KG1 (cell line): ENCODE data around the gene C4orf51.
"Not testable (repeated sequence)": the region's sequence is repeated elsewhere in the genome, so short reads cannot be mapped to it uniquely, and the experiment has no call there.

ENCODE experiments used
- DNase-seq: peaks from one replicate; lab custom pipeline; 2025; lab: John Stamatoyannopoulos, UW

C4orf51 gene

DNA sequence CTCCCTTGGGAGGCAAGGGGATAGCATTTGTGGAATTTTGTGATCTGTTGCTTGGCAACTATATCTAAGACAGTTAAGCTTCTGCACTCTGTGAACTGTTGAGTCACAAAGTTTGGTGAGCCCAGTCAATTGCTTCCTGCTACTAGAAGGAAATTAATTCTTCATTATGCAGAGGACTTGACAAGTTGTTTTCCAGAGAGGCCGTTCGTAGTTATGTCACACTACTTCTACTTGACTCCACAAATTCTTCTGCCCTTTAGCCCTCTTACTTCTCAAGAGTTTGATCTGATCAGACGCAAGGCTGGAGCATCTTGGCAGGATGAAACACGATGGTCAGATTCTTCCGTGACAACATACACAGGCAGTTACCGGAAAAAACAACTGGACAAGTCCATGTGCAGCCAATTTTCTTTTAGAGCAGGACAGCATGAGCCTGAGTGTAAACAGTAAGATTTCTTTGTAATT, at the start of gene C4orf51:
TSS of gene C4orf51 (plus strand) at position 156 of the 465 bp plus-strand sequence. CDS start at position 214, 58 bp downstream.
- no peak for DNase-seq

DNA sequence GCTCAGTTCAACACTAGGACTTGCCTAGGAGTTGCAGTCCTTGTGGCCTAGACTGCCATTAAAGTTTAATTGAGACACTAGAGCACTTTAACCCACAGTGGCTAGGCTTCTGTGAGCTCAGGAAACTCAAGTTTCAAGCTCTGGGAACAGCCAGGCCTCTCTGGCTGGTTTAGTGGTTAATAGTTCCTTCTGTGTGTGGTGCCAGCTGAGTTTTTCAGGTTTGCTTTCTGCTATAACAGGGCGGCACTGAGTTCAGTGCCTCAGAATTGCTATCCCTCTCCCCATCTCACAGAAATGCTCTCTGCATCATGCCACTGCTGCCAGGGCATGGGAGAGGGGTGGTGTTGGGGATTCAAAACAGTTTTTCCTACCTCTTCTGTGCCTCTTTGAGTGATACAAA, 44.8 kb upstream of the C4orf51 start:
- DNase-seq, result no peak

DNA sequence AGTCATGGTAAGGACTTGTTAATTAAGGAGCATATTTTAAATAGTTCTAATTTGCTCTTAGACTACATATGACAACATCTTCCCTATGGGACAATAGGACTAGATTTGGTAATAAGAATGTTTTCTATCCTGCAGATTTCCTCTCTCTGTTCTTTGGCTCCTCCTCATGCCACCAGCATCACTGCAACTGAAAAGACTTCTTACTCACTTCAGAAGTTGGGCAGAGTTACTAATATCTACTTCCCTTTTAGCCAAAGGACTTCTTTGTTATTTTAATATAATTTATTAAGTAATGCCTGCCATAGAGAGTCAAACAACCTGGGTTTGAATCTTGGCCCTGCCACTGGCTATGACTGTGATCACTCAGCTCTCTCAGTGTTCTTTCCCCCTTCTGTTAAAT, 44.3 kb upstream of the C4orf51 start:
- DNase-seq, result no peak

DNA sequence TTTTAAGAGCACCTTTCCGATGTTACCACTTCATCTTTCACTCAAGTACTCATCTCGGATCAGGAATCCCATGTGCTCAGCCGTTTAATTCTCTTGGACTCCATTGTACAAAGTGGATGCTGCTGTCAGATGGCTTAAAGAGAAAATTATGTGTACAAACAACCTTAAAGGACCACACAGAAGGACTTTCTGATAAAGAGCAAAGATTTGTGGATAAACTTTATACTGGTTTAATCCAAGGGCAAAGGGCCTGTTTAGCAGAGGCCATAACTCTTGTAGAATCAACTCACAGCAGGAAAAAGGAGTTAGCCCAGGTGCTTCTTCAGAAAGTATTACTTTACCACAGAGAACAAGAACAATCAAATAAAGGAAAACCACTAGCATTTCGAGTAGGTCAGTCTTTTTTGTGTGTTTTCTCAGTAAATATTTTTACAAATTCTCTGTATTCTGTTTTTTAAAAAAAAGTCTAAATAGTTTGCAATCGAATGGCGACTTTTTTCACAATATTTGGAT, 40.7 kb upstream of the C4orf51 start:
- DNase-seq, result no peak

DNA sequence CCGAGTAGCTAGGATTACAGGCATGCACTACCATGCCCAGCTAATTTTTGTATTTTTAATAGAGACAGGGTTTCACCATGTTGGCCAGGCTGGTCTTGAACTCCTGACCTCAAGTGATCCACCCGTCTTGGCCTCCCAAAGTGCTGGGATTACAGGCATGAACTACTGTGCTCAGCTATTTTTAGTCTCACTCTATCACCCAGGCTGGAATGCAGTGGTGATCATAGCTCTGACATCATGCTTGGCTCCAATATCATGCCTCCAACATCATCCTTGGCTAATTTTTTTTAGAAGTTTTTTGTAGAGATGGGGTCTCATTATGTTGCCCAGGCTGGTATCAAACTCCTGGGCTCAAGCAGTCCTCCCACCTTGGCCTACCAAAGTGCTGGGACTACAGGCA, 39.7 kb upstream of the C4orf51 start:
- DNase-seq, result not testable (repeated sequence)

DNA sequence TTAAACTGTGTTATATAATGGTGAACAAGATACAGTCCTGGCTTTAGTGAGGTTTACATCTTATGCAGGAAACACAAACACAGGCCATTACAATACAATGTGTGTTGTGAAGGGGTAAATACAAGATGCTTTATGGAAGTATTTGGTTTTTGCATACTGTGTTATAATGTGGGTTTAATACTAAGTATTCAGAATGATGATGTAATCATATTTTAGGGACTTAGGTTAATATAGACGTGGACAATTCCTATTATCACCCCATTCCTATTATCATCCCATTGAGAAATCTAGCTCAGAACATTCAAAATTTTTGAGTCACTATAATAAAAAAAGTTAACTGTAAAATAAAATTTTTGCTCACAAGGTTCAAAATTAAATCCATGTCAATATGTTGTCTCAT, 36.7 kb upstream of the C4orf51 start:
- DNase-seq, result no peak

DNA sequence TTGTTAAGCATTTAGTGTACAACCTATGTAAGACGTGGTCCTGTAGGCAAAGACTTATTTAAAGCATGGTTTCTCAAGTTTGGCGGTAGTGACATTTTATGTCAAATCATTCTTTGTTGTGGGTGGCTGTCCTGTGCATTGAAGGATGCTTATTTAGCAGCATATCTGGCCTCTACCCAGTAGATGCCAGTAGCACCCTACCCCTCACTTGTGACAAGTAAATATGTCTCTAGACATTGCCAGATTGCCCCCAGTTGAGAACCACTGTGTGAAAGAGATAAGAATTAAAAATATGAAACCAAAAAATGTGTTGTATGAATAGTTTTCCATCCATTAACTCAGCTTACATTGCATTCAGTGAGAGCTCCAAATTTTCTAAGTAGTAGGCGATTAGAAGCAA, 35.2 kb upstream of the C4orf51 start:
- no peak for DNase-seq

DNA sequence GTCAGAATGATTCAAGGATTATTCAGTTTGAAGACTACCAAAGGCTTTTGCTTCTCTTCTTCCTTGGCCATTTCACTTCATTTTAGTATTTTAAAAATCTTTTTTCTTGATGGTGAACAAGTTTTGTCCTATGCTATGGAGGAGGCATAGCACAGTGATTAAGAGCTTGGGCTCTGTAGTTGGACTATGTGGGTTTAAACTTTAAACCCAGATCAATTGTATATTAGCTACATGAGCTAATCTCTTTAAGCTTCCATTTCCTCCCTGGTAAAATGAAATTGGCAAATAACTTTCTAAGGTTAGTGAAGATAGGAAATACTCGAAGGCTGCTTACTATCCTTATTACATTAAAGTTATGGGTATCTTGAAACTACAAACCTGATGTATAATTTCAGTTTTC, 23.8 kb upstream of the C4orf51 start:
- no peak for DNase-seq

DNA sequence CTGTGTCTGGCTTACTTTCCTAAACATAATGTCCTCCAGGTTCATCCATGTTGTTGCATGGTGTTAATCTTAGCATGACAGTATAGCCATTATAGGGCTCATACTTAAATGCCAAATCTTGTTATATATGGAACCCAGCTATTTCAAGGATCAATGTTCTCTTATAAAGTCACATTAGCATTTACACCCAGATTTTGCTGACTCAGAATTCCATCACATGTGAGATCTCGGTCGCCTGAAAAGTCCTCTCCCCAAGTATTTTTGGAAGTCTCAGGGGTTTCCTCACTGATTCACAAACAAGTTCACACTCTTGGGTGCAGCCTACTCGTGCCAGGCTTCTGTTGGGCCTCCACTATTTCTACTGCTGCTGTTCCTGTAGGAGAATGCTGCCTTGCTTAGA, 19.9 kb upstream of the C4orf51 start:
- no peak for DNase-seq

DNA sequence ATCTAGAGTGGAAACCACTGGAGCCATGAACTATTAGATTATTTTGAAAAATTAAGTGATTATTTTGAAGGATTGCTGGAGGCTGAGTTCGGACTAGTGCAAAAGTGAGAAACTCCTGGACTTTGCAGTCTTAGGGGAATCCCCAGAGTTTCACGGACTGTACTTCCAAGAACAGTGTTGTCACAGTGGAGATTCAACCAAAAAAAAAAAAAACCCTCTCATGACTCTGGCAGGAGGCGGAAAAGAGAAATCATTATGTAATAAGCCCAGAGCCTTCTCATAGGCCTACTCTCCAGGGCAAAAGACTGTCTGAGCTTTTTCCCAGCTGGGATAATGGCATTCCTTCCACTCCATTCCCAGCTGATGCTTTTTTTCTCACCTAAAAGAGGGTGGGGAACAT, 16.8 kb upstream of the C4orf51 start:
- no peak for DNase-seq

DNA sequence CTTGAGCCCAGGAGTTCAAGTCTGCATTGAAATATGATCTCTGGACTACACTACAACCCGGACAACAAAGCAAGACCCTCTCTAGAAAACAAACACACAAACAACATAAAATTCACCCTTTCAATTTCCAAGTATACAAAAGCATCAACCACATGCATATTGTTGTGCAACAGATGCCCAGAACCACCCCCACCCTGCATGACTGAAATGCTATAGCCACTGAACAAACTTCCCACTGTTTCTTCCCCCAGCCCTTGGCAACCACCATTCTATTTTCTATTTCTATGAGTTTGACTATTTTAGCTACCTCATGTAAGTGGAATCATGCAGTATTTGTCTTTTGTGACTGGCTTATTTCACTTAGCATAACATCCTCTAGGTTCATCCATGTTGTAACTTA, 14.2 kb upstream of the C4orf51 start:
- DNase-seq, result no peak

DNA sequence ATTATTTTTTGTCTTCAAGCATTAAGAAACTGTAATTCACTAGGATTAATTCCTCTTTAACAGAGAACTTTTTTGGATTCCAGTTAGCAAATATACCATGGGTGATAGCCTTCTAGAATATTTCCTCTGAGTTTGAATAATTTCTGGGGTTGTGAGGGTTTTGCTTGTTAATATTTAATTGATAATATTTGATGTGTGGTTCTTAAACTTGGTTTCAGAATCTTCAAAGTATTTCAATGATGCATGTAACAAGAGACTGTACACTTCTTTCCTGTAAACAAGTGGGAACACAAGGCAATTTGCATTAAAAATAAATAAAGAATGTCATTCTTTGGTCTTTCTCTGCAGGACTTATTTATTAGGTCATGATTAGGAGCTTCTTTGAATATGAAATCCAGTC, 9.5 kb upstream of the C4orf51 start:
- DNase-seq, result no peak

DNA sequence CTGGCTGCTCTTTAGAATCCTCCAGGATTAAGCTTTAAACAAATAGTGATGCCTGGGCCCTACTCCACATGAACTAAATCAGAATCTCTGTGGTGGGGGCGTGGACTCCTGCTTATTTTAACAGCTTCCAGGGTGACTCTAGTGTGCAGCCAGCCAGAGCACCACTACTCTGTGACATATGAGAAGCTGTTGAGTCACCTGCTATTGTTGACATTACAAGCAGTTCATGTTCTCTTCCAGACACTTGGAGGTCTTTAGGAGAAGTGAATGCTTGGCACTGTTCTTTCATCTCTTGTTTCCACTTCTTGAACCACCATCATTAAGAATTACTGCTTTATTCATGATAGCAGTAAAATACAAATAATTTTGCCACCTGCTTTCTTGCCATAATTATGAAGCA, 426 bp upstream of the C4orf51 start:
- DNase-seq, result no peak

DNA sequence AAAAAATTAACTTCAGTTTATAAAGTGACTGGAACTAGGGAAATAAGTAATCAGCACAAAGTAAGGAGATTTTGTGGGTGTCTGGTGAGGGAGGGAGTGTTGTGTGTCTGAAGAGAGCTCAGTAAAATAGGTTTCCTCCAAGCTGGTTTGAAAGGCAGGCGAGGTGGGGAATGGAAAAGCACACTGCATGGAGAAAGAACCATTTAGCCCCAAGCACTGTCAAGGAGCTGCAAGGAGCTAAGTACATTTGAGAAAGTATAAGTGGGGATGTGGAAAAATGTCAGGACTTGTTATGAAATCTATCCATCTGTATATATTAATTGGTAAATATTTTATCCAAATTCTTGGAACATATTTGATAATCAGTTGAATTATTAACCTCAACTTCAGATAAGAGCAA, 956 bp downstream of the C4orf51 start:
- no peak for DNase-seq

DNA sequence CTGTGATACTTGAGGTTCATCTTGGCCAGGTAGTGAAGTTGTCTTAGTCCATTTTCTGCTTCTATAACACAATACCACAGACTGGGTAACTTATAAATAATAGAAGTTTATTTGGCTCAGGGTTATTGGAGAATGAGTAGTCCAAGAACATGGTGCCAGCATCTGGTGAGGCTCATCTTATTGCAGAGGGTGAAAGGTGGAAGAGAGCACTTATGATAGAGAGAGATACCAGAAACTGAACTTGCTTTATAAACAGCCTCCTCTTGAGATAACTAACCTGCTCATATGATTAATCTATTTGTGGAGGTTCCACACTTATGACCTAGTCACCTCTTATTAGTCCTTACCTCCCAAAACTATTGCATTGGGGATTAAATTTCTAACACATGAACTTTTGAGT, 1.6 kb downstream of the C4orf51 start:
- DNase-seq, result no peak

DNA sequence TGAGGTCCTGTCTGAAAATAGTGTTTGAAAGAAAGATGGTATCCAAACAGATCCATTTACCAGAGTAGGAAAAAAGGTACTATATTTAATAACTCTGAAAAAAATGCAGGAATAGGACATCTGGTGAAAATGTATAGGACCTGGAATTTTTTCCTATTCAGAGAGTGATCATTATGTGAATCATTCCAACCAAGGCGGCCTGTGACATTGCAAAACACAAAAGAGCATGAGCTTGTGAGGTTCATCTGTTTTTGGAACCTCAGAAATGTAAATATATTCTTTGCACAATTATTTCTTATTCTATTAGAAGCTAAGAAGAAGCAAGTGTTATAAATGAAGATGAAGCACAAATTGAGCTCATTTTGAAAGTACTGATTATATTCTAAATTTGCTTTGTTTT, 2.0 kb downstream of the C4orf51 start:
- DNase-seq, result no peak

DNA sequence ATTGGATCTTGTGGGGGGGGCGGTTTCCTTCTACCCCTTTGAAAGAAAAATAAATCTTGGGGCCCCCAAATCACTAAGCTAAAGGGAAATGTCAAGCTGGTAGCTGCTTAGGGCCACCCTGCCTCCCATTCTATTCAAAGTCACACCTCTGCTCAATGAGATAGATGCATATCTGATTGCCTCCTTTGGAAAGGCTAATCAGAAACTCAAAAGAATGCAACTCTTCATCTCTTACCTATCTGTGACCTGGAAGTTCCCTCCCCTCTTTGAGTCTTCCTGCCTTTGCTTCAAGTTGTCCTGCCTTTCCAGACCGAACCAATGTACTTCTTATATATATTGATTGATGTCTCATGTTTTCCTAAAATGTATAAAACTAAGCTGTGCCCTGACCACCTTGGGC, 7.0 kb downstream of the C4orf51 start:
- DNase-seq, result no peak

DNA sequence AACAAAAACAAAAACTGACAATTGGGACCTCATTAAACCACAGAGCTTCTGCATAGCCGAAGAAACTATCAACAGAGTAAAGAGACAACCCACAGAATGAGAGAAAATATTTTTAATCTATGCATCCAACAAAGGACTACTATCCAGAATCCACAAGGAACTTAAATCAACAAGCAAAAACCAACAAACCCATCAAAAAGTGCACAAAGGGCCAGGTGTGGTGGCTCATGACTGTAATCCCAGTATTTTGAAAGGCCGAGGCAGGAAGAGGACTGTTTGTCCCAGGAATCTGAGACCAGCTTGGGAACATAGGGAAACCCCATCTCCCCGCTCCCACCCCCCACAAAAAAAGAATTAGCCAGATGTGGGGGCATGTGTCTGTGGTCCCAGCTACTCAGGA, 10.7 kb downstream of the C4orf51 start:
- DNase-seq, result no peak

DNA sequence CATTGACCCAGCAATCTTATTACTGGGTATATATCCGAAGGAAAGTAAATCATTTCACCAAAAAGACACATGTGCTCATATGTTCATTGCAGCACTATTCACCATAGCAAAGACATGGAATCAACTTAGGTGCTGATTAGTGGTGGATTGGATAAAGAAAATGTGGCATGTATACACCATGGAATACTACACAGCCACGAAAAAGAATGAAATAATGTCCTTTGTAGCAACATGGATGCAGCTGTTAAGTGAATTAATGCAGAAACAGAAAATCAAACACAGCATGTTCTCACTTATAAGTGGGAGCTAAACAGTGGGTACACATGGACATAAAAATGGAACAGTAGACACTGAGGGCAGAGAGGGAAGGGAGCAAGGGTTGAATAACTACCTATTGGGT, 11.5 kb downstream of the C4orf51 start:
- not testable (repeated sequence) for DNase-seq

DNA sequence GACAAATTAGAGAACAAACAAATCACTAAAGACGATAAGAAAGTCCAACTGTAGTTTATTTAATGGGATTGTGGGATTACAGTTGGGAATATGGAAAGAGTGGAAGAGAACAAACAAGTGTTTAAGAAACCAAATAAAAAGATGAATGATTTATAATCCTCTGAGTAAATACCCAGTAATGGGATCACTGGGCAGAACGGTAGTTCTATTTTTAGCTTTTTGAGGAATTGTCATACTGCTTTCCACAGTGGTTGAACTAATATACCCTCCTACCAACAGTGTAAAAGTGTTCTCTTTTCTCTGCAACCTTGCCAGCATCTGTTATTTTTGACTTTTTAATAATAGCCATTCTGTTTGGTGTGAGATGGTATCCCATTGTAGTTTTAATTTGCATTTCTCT, 15.0 kb downstream of the C4orf51 start:
- DNase-seq, result no peak

DNA sequence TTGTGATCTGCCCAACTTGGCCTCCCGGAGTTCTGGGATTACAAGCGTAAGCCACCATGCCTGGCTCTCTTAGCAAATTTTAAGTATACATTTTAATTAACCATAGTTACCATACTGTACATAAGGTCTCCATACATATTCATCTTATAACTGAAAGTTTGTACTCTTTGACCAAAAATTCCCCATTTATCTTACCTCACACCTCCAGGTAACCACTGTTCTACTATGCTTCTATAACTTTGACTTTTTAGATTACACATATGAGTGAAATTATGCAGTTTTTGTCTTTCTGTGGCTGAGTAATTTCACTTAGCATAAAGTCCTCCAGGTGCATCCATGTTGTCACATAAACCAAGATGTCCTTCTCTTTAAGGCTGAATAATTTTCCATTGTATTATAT, 17.4 kb downstream of the C4orf51 start:
- no peak for DNase-seq

DNA sequence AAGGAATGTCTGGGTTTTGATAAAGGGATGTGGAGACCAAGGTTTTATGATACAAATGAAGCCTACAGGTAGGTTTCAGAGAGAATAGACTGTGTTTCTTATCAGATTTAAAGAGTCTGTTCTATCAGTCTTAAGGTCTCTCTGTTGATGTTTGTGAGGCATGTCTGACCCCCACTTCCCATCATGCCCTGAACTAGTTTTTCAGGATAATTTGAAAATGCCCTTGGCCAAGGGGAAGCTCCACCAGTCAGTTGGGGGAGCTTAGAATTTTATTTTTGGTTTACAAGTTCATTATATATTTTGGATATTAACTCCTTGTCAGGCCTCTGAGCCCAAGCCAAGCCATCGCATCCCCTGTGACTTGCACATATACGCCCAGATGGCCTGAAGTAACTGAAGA, 18.6 kb downstream of the C4orf51 start:
- DNase-seq, result no peak

DNA sequence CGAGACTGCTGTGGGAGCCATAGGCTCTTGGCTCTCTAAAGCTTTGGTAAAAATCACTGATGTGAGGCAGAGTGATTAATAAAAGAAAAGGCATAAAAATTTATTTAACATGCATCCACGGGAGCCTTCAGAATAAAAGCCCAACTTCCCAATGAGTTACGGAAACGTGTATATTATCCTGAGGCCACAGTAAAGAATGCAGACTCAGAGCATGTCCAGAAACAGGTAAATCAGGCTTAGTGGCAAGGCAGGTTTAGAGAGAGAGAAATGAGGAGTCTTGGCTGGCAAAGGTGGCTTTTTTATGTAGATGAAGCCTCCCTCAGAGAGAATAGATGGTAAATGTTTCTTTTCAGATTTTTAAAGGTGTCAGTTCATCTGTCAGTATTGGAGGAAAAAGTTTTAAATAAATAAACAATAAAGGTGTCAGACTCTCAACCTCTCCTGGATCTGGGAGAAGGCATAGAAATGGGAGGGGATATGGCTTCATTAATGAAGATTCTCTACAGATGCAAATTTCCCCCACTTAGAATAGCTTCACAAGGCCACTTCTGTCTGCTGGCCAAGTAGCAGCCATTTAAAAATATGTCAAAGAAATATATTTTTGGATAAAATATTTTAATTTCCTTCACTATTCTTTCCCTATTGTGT, 24.0 kb downstream of the C4orf51 start:
- DNase-seq, result no peak

DNA sequence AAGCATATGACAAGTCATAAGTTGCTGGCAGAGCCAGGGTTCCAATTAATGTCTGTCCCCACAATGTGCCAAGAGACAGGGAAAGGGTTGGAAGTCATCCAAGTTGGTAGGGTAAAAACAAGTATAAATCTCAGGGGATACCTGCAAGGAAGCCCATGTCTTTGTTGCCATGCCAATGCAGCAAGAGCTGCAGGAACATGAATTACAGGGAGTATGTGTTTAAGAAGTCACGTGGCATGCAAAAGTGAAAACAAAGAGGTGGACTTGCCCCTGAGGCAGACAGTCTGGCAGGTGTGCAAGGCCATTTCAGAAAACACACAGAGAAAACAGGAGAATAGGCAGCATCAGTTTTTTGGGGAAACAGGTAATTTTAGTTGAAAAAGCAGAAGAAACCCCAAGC, 29.4 kb downstream of the C4orf51 start:
- no peak for DNase-seq
